Skeletal muscle satellite cell (primary cell): ENCODE results near the gene KCTD11.

Source experiments
- H3K27me3 ChIP-seq: 2 replicates; pipeline ENCODE4 v1.7.0; 2013; ENCODE audit warnings: low read length; ENCODE audit not compliant: control insufficient read depth, insufficient read depth
- H3K36me3 ChIP-seq: 2 replicates; pipeline ENCODE4 v1.7.0; 2013; ENCODE audit warnings: mild to moderate bottlenecking, control low read depth, low read length; ENCODE audit not compliant: insufficient read depth
- H3K4me1 ChIP-seq: 2 replicates; pipeline ENCODE4 v1.7.0; 2013; ENCODE audit warnings: low read length; ENCODE audit not compliant: control insufficient read depth, insufficient read depth
- H3K4me2 ChIP-seq: 2 replicates; pipeline ENCODE4 v1.7.0; 2013; ENCODE audit warnings: mild to moderate bottlenecking, low read length
- H3K4me3 ChIP-seq: 2 replicates; pipeline ENCODE4 v1.7.0; 2013; ENCODE audit warnings: low read length
- H3K9ac ChIP-seq: 2 replicates; pipeline ENCODE4 v1.7.0; 2013; ENCODE audit warnings: mild to moderate bottlenecking, low read depth, low read length, moderate library complexity
- H3K9me3 ChIP-seq: replicated peaks from 2 replicates; pipeline ENCODE4 v1.7.0; 2013; ENCODE audit warnings: mild to moderate bottlenecking, control low read depth, low read length

KCTD11 gene

GRCh38 chr17:7384489-7385081, 32.6 kb downstream of the KCTD11 start:
- peaks cover 41% of the 10 kb centered on the region for H3K27me3 ChIP-seq
- H3K4me1 ChIP-seq: peaks cover 12% of the 10 kb centered on the region
- peak overlapping the region; percentile 87 for H3K4me2 ChIP-seq
- H3K9ac ChIP-seq: no peak overlapping the region
- peaks cover 2% of the 10 kb centered on the region for H3K9me3 ChIP-seq
- peaks cover 19% of the 10 kb centered on the region for H3K36me3 ChIP-seq
- peak overlapping the region; percentile 63 for H3K4me3 ChIP-seq

GRCh38 chr17:7388856-7389255, 36.9 kb downstream of the KCTD11 start:
- Histone ChIP-seq H3K4me1 (peaks cover 12% of the 10 kb centered on the region), H3K9ac (no peak overlapping the region), H3K4me2 (no peak overlapping the region), H3K27me3 (peaks cover 2% of the 10 kb centered on the region), H3K9me3 (no peaks in the 10 kb centered on the region), H3K36me3 (peaks cover 50% of the 10 kb centered on the region), H3K4me3 (no peak overlapping the region)

- Histone ChIP-seq H3K36me3 (peaks cover 50% of the 10 kb centered on the region), H3K9me3 (no peaks in the 10 kb centered on the region), H3K9ac (no peak overlapping the region), H3K4me1 (peaks cover 10% of the 10 kb centered on the region), H3K27me3 (no peaks in the 10 kb centered on the region), H3K4me3 (no peak overlapping the region), H3K4me2 (no peak overlapping the region)
These were observed 38.3 kb downstream of the KCTD11 start for GRCh38 chr17:7389924-7390910.

- no peak overlapping the region for H3K4me2 ChIP-seq
- H3K9me3 ChIP-seq: no peaks in the 10 kb centered on the region
- H3K4me1 ChIP-seq: peaks cover 10% of the 10 kb centered on the region
- peaks cover 50% of the 10 kb centered on the region for H3K36me3 ChIP-seq
- H3K4me3 ChIP-seq: no peak overlapping the region
- no peaks in the 10 kb centered on the region for H3K27me3 ChIP-seq
- H3K9ac ChIP-seq: no peak overlapping the region
These were observed 39.3 kb downstream of the KCTD11 start for GRCh38 chr17:7391307-7391706.

- Histone ChIP-seq H3K4me3 (peak overlapping the region; percentile 76), H3K4me1 (peaks cover 10% of the 10 kb centered on the region), H3K9ac (peak overlapping the region; percentile 86), H3K9me3 (no peaks in the 10 kb centered on the region), H3K4me2 (peak overlapping the region; percentile 95), H3K27me3 (no peaks in the 10 kb centered on the region), H3K36me3 (peaks cover 48% of the 10 kb centered on the region)
These were observed 41.0 kb downstream of the KCTD11 start for GRCh38 chr17:7392696-7393612.

GRCh38 chr17:7393613-7394451, 41.9 kb downstream of the KCTD11 start:
- H3K9me3 ChIP-seq: no peaks in the 10 kb centered on the region
- peaks cover 10% of the 10 kb centered on the region for H3K4me1 ChIP-seq
- peaks cover 39% of the 10 kb centered on the region for H3K36me3 ChIP-seq
- H3K9ac ChIP-seq: peak overlapping the region; percentile 86
- H3K4me3 ChIP-seq: peak overlapping the region; percentile 76
- H3K27me3 ChIP-seq: no peaks in the 10 kb centered on the region
- peak overlapping the region; percentile 95 for H3K4me2 ChIP-seq

GRCh38 chr17:7394452-7395191, 42.7 kb downstream of the KCTD11 start, which contains the start of gene PLSCR3:
TSS of gene PLSCR3 (minus strand) at chr17:7394525. CDS start at chr17:7394110, 415 bp downstream.
- Histone ChIP-seq H3K4me1 (peaks cover 10% of the 10 kb centered on the region), H3K36me3 (peaks cover 31% of the 10 kb centered on the region), H3K4me2 (peak within 1 kb of the TSS; percentile 95), H3K9me3 (no peaks in the 10 kb centered on the region), H3K27me3 (no peaks in the 10 kb centered on the region), H3K9ac (peak within 1 kb of the TSS; percentile 86), H3K4me3 (peak within 1 kb of the TSS; percentile 76)

- peaks cover 16% of the 10 kb centered on the region for H3K36me3 ChIP-seq
- H3K4me3 ChIP-seq: no peak overlapping the region
- H3K4me1 ChIP-seq: peaks cover 14% of the 10 kb centered on the region
- no peaks in the 10 kb centered on the region for H3K9me3 ChIP-seq
- no peak overlapping the region for H3K9ac ChIP-seq
- H3K4me2 ChIP-seq: no peak overlapping the region
- H3K27me3 ChIP-seq: no peaks in the 10 kb centered on the region
These were observed 44.2 kb downstream of the KCTD11 start for GRCh38 chr17:7396147-7396546.

- Histone ChIP-seq H3K9ac (no peak overlapping the region), H3K9me3 (no peaks in the 10 kb centered on the region), H3K27me3 (no peaks in the 10 kb centered on the region), H3K4me3 (no peak overlapping the region), H3K4me2 (no peak overlapping the region), H3K36me3 (no peaks in the 10 kb centered on the region), H3K4me1 (peaks cover 16% of the 10 kb centered on the region)
These were observed 46.6 kb downstream of the KCTD11 start for GRCh38 chr17:7398612-7399011.
